ENCODE measurements around the gene ONECUT1.

The ONECUT1 gene

GRCh38 chr15:52730594-52730993 lies 59.5 kb downstream of the ONECUT1 start:
- FAIRE-seq = no peak

GRCh38 chr15:52730173-52730572 lies 60.0 kb downstream of the ONECUT1 start:
- FAIRE-seq = no peak

GRCh38 chr15:52728899-52729298 lies 61.2 kb downstream of the ONECUT1 start:
- FAIRE-seq = no peak

GRCh38 chr15:52727815-52728214 lies 62.3 kb downstream of the ONECUT1 start:
- no peak for FAIRE-seq

GRCh38 chr15:52726195-52726594 lies 63.9 kb downstream of the ONECUT1 start:
- no peak for FAIRE-seq

- FAIRE-seq = no peak
These were observed 71.6 kb downstream of the ONECUT1 start for GRCh38 chr15:52718551-52718950.

- no peak for FAIRE-seq
These were observed 72.2 kb downstream of the ONECUT1 start for GRCh38 chr15:52717924-52718323.

- no peak for FAIRE-seq
These were observed 72.7 kb downstream of the ONECUT1 start for GRCh38 chr15:52717481-52717880.

- FAIRE-seq = no peak
These were observed 73.6 kb downstream of the ONECUT1 start for GRCh38 chr15:52716536-52716935.

- FAIRE-seq = no peak
These were observed 74.7 kb downstream of the ONECUT1 start for GRCh38 chr15:52715411-52715810.

- no peak for FAIRE-seq
These were observed 75.2 kb downstream of the ONECUT1 start for GRCh38 chr15:52714968-52715367.

GRCh38 chr15:52710708-52711389 lies 79.3 kb downstream of the ONECUT1 start:
- FAIRE-seq = no peak

- no peak for FAIRE-seq
These were observed 80.0 kb downstream of the ONECUT1 start for GRCh38 chr15:52710050-52710707.

- no peak for FAIRE-seq
These were observed 80.8 kb downstream of the ONECUT1 start for GRCh38 chr15:52709187-52709981.
